Suprapubic skin (tissue), 4 donors: ENCODE measurements around the gene CLDN19. TPM values are rescaled to one million over a fixed set of nuclear protein-coding genes. Genes with fewer than 3 reads are reported as not detected.

Source experiments
- DNase-seq, 2 donors: peaks; one replicate each; pipeline ENCODE4 v3.0.0-alpha.2; 2019; ENCODE audit warnings: low spot score in 2 of 2
- H3K27ac ChIP-seq: fragments of 200-600 bp; sonication (generic); one replicate; pipeline ENCODE4 v1.5.1; 2019
- H3K27me3 ChIP-seq: fragments of 200-600 bp; sonication (generic); one replicate; pipeline ENCODE4 v1.5.1; 2019
- H3K36me3 ChIP-seq: fragments of 200-600 bp; sonication (generic); one replicate; pipeline ENCODE4 v1.5.1; 2019
- H3K4me1 ChIP-seq: fragments of 200-600 bp; sonication (generic); one replicate; pipeline ENCODE4 v1.5.1; 2019
- H3K4me3 ChIP-seq: fragments of 200-600 bp; sonication (generic); one replicate; pipeline ENCODE4 v1.5.1; 2019; ENCODE audit warnings: mild to moderate bottlenecking
- H3K9me3 ChIP-seq: fragments of 200-600 bp; sonication (generic); one replicate; pipeline ENCODE4 v1.5.1; 2019
- EP300 ChIP-seq: sonication (generic); formaldehyde crosslinking; IDR thresholded peaks from one replicate; pipeline ENCODE4 v1.6.1; 2017; ENCODE audit warnings: antibody characterized with exemption
- POLR2A ChIP-seq, 2 donors: fragments of 450-650 bp; IDR thresholded peaks; one replicate each; pipeline ENCODE4 v1.6.1; 2017; ENCODE audit warnings: antibody characterized with exemption in 2 of 2, mild to moderate bottlenecking in 2 of 2, moderate library complexity in 2 of 2
- POLR2AphosphoS5 ChIP-seq, 3 donors: sonication (generic); formaldehyde crosslinking; IDR thresholded peaks; one replicate each; pipeline ENCODE4 v1.6.1; 2017; ENCODE audit warnings: antibody characterized with exemption in 3 of 3
- WGBS: methylation state at CpG from one replicate; pipeline ENCODE4 v1.1.5; 2018; 5-methylcytosine and 5-hydroxymethylcytosine counted together
- total RNA-seq, 4 donors: library from RNA; depleted of rRNA; stranded (reverse); fragments of >200 nt; gene quantifications; one replicate each; pipeline ENCODE4 v1.1.0, GENCODE V29; 2016
- TF ChIP-seq, protein P1 (sequence below), 2 donors: fragments of 200-600 bp in 1 of 2; fragments of 450-650 bp in 1 of 2; sonication (generic) in 1 of 2; IDR thresholded peaks; one replicate each; pipeline ENCODE4 v1.5.1; 2016 to 2019; ENCODE audit warnings: antibody characterized with exemption in 2 of 2, mild to moderate bottlenecking in 1 of 2, moderate library complexity in 1 of 2

Gene CLDN19
- total RNA-seq, 4 donors from 2014 or later = 0.38 to 0.98 (median 0.44) TPM; not detected in 1

- Histone ChIP-seq H3K4me1 (peaks cover 3% of the 10 kb centered on the region), H3K27me3 (no peaks in the 10 kb centered on the region), H3K4me3 (no peak overlapping the region), H3K27ac (no peak overlapping the region), H3K36me3 (peaks cover 83% of the 10 kb centered on the region), H3K9me3 (no peaks in the 10 kb centered on the region)
- DNase-seq = peak in 1 of 2 donors; percentile 31
- TF ChIP-seq EP300 (no peak), POLR2AphosphoS5 (IDR thresholded peaks at IDR 0.05) (no peak)
- 94% methylated on average over 12 of the region's 12 CpGs for WGBS
These were observed 10.0 kb upstream of the CLDN19 start for GRCh38 chr1:42750041-42750440.

- TF ChIP-seq, protein P1, sequence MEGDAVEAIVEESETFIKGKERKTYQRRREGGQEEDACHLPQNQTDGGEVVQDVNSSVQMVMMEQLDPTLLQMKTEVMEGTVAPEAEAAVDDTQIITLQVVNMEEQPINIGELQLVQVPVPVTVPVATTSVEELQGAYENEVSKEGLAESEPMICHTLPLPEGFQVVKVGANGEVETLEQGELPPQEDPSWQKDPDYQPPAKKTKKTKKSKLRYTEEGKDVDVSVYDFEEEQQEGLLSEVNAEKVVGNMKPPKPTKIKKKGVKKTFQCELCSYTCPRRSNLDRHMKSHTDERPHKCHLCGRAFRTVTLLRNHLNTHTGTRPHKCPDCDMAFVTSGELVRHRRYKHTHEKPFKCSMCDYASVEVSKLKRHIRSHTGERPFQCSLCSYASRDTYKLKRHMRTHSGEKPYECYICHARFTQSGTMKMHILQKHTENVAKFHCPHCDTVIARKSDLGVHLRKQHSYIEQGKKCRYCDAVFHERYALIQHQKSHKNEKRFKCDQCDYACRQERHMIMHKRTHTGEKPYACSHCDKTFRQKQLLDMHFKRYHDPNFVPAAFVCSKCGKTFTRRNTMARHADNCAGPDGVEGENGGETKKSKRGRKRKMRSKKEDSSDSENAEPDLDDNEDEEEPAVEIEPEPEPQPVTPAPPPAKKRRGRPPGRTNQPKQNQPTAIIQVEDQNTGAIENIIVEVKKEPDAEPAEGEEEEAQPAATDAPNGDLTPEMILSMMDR (IDR thresholded peaks at IDR 0.05) = no peak
- no peak for TF ChIP-seq POLR2AphosphoS5 (IDR thresholded peaks at IDR 0.05)
- no peak for TF ChIP-seq EP300
- no peak for TF ChIP-seq POLR2A (IDR thresholded peaks at IDR 0.05)
- Histone ChIP-seq H3K27me3 (no peaks in the 10 kb centered on the region), H3K4me3 (no peak overlapping the region), H3K4me1 (peaks cover 6% of the 10 kb centered on the region), H3K36me3 (peaks cover 70% of the 10 kb centered on the region), H3K27ac (no peak overlapping the region), H3K9me3 (no peaks in the 10 kb centered on the region)
- peak; percentile 30 to 58 for DNase-seq
- WGBS = 82% methylated on average over 14 of the region's 14 CpGs
These were observed 8.7 kb upstream of the CLDN19 start for GRCh38 chr1:42748461-42749410.

- Histone ChIP-seq H3K4me3 (no peak overlapping the region), H3K27ac (no peak overlapping the region), H3K27me3 (no peaks in the 10 kb centered on the region), H3K4me1 (peaks cover 11% of the 10 kb centered on the region), H3K9me3 (no peaks in the 10 kb centered on the region), H3K36me3 (peaks cover 63% of the 10 kb centered on the region)
- TF ChIP-seq POLR2A (IDR thresholded peaks at IDR 0.05) (no peak), POLR2AphosphoS5 (IDR thresholded peaks at IDR 0.05) (no peak), EP300 (no peak)
- TF ChIP-seq, protein P1 (IDR thresholded peaks at IDR 0.05) = no peak
- WGBS = 86% methylated on average over 10 of the region's 10 CpGs
- peak; percentile 25 to 38 for DNase-seq
These were observed 8.0 kb upstream of the CLDN19 start for GRCh38 chr1:42748021-42748420.

GRCh38 chr1:42747125-42747524 lies 7.1 kb upstream of the CLDN19 start:
- 40% methylated on average over 4 of the region's 14 CpGs for WGBS
- H3K36me3 ChIP-seq = peaks cover 56% of the 10 kb centered on the region
- TF ChIP-seq, protein P1 (IDR thresholded peaks at IDR 0.05) = peak in 1 of 2 donors; percentile 48
- TF ChIP-seq POLR2AphosphoS5 (IDR thresholded peaks at IDR 0.05) (no peak), EP300 (no peak)

DNA sequence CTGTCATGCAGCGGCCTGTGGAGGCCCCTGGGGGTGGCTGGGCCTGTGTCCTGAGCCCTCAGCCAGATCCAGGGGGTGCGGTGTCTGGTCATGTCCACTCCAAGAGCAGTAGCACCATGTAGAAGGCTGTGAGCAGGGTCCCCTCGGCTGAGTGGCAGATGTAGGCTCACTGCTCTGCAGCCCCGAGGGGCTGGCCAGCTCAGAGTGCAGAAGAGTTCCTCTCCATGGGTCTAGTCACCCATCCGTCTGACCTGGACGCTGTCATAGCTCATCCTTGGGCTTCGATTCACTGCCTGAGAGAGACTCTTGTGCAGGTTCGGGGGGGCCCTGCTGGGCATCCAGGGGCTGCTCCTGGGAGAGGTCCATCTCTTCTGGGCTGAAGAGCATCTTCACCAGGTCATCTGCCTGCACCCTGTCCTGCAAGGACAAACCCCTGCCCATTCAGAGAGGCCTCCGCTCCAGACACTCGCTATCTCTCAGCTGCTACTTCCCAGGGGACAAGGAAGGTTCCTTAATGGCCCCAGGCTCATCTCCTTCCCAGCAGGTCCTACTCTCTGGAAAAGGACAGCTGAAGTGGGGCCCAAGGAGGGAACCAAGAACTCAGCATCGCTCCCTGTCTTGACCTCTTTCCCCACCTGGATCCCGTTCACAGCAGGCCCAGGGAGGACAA lies 6.5 kb upstream of the CLDN19 start:
- no peak overlapping the region for H3K4me3 ChIP-seq
- TF ChIP-seq EP300 (no peak), POLR2AphosphoS5 (IDR thresholded peaks at IDR 0.05) (no peak), POLR2A (IDR thresholded peaks at IDR 0.05) (no peak)
- TF ChIP-seq, protein P1 (IDR thresholded peaks at IDR 0.05) = no peak
- peak; percentile 51 to 71 for DNase-seq
- H3K9me3 ChIP-seq = no peaks in the 10 kb centered on the region
- peaks cover 22% of the 10 kb centered on the region for H3K4me1 ChIP-seq
- H3K27ac ChIP-seq = no peak overlapping the region
- WGBS = 86% methylated on average over 10 of the region's 12 CpGs
- peaks cover 50% of the 10 kb centered on the region for H3K36me3 ChIP-seq
- H3K27me3 ChIP-seq = no peaks in the 10 kb centered on the region

More at GRCh38 chr1:42747125-42747524, 7.1 kb upstream of the CLDN19 start:
- Histone ChIP-seq H3K27me3 (no peaks in the 10 kb centered on the region), H3K4me1 (peaks cover 20% of the 10 kb centered on the region), H3K4me3 (no peak overlapping the region), H3K27ac (no peak overlapping the region), H3K9me3 (no peaks in the 10 kb centered on the region)
- peak; percentile 62 to 79 for DNase-seq
